Aorta (tissue), 5 donors: ENCODE measurements around the gene TNFSF8. TPM values are rescaled to one million over a fixed set of nuclear protein-coding genes. Genes with fewer than 3 reads are reported as not detected.

Source experiments
- ATAC-seq: fragments of 200-7000 bp; cut with Tn5 transposase; one replicate; pipeline ENCODE4 v1.9.1; 2022; ENCODE audit warnings: moderate library complexity; ENCODE audit not compliant: low FRiP score
- DNase-seq, 2 donors: peaks; one replicate each; pipeline ENCODE4 v3.0.0-alpha.2; 2020
- H3K27ac ChIP-seq, 2 donors: one replicate each; pipeline ENCODE4 v1.5.1; 2013; ENCODE audit warnings: low read length in 2 of 2, mild to moderate bottlenecking in 2 of 2, moderate library complexity in 2 of 2, control low read depth in 1 of 2, inconsistent platforms in 1 of 2, low read depth in 1 of 2
- H3K27me3 ChIP-seq, 2 donors: one replicate each; pipeline ENCODE4 v1.6.1; 2013; ENCODE audit warnings: control low read depth in 1 of 2, low read length in 1 of 2, mild to moderate bottlenecking in 1 of 2, moderate library complexity in 1 of 2; ENCODE audit not compliant: insufficient read depth in 2 of 2, control insufficient read depth in 1 of 2
- H3K36me3 ChIP-seq, 2 donors: one replicate each; pipeline ENCODE4 v1.6.1; 2013; ENCODE audit warnings: control low read depth in 1 of 2, low read length in 1 of 2, mild to moderate bottlenecking in 1 of 2; ENCODE audit not compliant: insufficient read depth in 2 of 2, control insufficient read depth in 1 of 2
- H3K4me1 ChIP-seq, 2 donors: one replicate each; pipeline ENCODE4 v1.6.1; 2013; ENCODE audit warnings: low read length in 2 of 2, control low read depth in 1 of 2, mild to moderate bottlenecking in 1 of 2, moderate library complexity in 1 of 2; ENCODE audit not compliant: insufficient read depth in 2 of 2, control insufficient read depth in 1 of 2
- H3K4me3 ChIP-seq, 2 donors: one replicate each; pipeline ENCODE4 v1.5.1; 2013; ENCODE audit warnings: low read length in 2 of 2, control low read depth in 1 of 2, mild to moderate bottlenecking in 1 of 2
- H3K9me3 ChIP-seq: one replicate; pipeline ENCODE4 v1.6.1; 2013; ENCODE audit warnings: mild to moderate bottlenecking, low read length; ENCODE audit not compliant: control insufficient read depth
- WGBS, 2 donors: extraction: QIAGEN DNeasy Blood & Tissue Kit; methylation state at CpG; one replicate each; pipeline ENCODE4 v1.1.7; 2013; 5-methylcytosine and 5-hydroxymethylcytosine counted together
- intact Hi-C, 2 donors: fragments of 100-400 bp; cut with DNase I; formaldehyde crosslinking; loops; one replicate each; pipeline versions ENCODE4 v1.14.2 to v1.15.0; 2022
- polyA plus RNA-seq, 2 donors: library from polyadenylated mRNA; stranded (reverse); fragments of 200-250 nt; gene quantifications; one replicate each; pipeline ENCODE4 v1.2.3, GENCODE V29; 2013
- total RNA-seq, 2 donors: library from RNA; stranded (reverse); fragmentation: NEBNext Ultra II Directional; extraction: Animal tissue kit (Norgen Biotek cat#: 25700); gene quantifications; one replicate each; pipeline ENCODE4 v1.2.1, GENCODE V29; 2021
- donor health status: healthy with polysubstance abuse.
- donor health status: Bipolar disorder and iron deficiency.
- donor health status: DM: no; HTN: no; CAD: no.
- donor health status: DM: no; HTN: no; CAD: no.
- donor health status: DM: yes; HTN: yes; CAD: no.

TNFSF8 gene
- total and polyA plus RNA-seq, 4 donors: 0.54 to 5.8 (median 3.0) TPM

DNA sequence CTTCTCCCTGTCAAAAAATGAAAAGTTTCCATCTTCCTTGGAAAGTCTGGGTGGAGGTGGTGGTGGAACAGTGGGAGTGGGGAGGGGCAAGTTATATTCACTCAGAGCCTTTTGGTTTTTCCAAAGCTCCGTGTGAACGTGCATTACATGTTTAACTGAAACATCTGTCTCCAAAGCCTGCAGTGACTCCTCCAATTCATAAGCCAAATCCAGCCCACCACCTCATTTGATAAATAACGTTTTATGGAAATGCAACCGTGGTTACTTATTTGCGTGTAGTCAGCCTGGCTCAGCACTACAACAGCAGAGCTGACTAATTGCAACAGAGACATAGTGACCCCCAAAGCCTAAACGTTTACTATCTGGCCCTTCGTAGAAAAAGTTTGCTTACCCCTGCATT, 13.9 kb downstream of the TNFSF8 start:
- DNase-seq: no peak
- H3K4me3 ChIP-seq: no peak overlapping the region
- no peak for ATAC-seq
- H3K9me3 ChIP-seq: no peaks in the 10 kb centered on the region
- no peaks in the 10 kb centered on the region for H3K36me3 ChIP-seq
- no peaks in the 10 kb centered on the region for H3K27me3 ChIP-seq
- WGBS, 2 donors: 65 to 72% methylated on average over 7 of the region's 7 CpGs
- no peaks in the 10 kb centered on the region for H3K4me1 ChIP-seq
- intact Hi-C loops: no loop called here
- H3K27ac ChIP-seq: no peak overlapping the region

GRCh38 chr9:114914139-114914538, 16.3 kb downstream of the TNFSF8 start:
- Histone ChIP-seq H3K9me3 (no peaks in the 10 kb centered on the region), H3K27ac (no peak overlapping the region), H3K4me1 (no peaks in the 10 kb centered on the region), H3K36me3 (no peaks in the 10 kb centered on the region), H3K27me3 (no peaks in the 10 kb centered on the region), H3K4me3 (no peak overlapping the region)
- DNase-seq: no peak
- ATAC-seq: no peak
- intact Hi-C loops: loop anchor here (5.0 kb wide), 3 partner anchors 98 to 232 kb away; partner anchors contain the start of gene TEX48 (in 1 of the 2)
- 48 to 82% methylated on average over 1 of the region's 1 CpG for WGBS, 2 donors

- WGBS, 2 donors: 68 to 80% methylated on average over 4 of the region's 4 CpGs
- DNase-seq: no peak
- Histone ChIP-seq H3K36me3 (no peaks in the 10 kb centered on the region), H3K27ac (no peak overlapping the region), H3K4me3 (no peak overlapping the region), H3K9me3 (no peaks in the 10 kb centered on the region), H3K4me1 (no peaks in the 10 kb centered on the region), H3K27me3 (no peaks in the 10 kb centered on the region)
- intact Hi-C loops: loop anchor here (5.0 kb wide), 3 partner anchors 99 to 231 kb away; partner anchors contain the start of gene TEX48 (in 1 of the 2)
- no peak for ATAC-seq
These were observed 16.7 kb downstream of the TNFSF8 start for GRCh38 chr9:114913656-114914055.

DNA sequence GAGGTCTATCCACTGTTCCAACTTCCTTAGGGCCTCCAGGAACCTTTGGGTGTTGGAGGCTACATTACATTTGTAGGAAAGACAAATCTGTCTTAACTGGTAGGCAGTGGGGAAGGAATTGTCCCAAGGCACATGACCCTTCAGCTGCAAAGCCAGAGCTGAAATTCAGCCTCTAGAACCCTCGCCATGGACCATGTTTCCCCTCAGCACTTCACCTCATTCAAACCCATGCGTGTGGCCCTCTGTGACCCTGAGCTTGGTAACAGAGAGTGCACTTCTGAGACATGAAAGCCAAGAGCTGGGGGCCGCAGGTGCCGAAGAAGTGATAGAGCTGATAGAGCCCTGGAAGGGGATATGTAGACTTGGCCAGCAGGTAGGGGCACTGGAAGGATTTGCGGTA, 17.2 kb downstream of the TNFSF8 start:
- intact Hi-C loops: loop anchor here (5.0 kb wide), 3 partner anchors 99 to 231 kb away; partner anchors contain the start of gene TEX48 (in 1 of the 2)
- DNase-seq (no peak), ATAC-seq (no peak)
- Histone ChIP-seq H3K36me3 (no peaks in the 10 kb centered on the region), H3K27me3 (no peaks in the 10 kb centered on the region), H3K27ac (no peak overlapping the region), H3K4me3 (no peak overlapping the region), H3K4me1 (no peaks in the 10 kb centered on the region), H3K9me3 (no peaks in the 10 kb centered on the region)
- WGBS, 2 donors: 86 to 89% methylated on average over 5 of the region's 5 CpGs

GRCh38 chr9:114911167-114911821, 19.1 kb downstream of the TNFSF8 start:
- H3K4me1 ChIP-seq: no peaks in the 10 kb centered on the region
- H3K27ac ChIP-seq: no peak overlapping the region
- no peak for DNase-seq
- ATAC-seq: no peak
- no peaks in the 10 kb centered on the region for H3K9me3 ChIP-seq
- no peaks in the 10 kb centered on the region for H3K27me3 ChIP-seq
- intact Hi-C loops: loop anchor here (2.0 to 5.0 kb wide), 5 partner anchors 101 to 229 kb away; partner anchors contain the start of gene TEX48 (in 1 of the 2)
- H3K4me3 ChIP-seq: no peak overlapping the region
- no peaks in the 10 kb centered on the region for H3K36me3 ChIP-seq
- 63 to 74% methylated on average over 2 of the region's 2 CpGs for WGBS, 2 donors

GRCh38 chr9:114910541-114910940, 19.9 kb downstream of the TNFSF8 start:
- Histone ChIP-seq H3K27ac (no peak overlapping the region), H3K4me1 (no peaks in the 10 kb centered on the region), H3K9me3 (no peaks in the 10 kb centered on the region), H3K4me3 (no peak overlapping the region), H3K27me3 (no peaks in the 10 kb centered on the region), H3K36me3 (no peaks in the 10 kb centered on the region)
- intact Hi-C loops: loop anchor here (2.0 to 5.0 kb wide), 5 partner anchors 102 to 228 kb away; partner anchors contain the start of gene TEX48 (in 1 of the 2)
- WGBS, 2 donors: 81 to 85% methylated on average over 4 of the region's 4 CpGs
- DNase-seq (no peak), ATAC-seq (no peak)

DNA sequence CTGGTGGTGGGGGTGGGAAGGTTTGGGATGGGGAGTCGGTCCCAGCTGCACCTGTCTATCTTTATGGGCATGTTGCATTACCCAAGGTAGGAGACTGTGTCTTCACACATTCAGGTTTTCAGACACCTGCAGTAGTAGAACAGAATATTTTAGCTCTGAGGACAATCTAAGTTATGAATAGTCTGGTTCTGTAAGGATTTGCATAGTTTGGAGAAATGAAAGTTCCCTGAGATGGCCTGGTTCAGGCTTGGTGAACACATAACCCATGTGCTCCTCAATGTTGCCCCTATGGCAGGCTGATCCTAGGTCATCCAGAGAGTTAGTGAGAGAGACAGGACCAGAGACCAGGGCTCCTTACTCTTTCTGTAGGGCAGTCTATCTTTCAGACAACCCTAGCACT, 20.7 kb downstream of the TNFSF8 start:
- Histone ChIP-seq H3K4me1 (no peaks in the 10 kb centered on the region), H3K9me3 (no peaks in the 10 kb centered on the region), H3K27ac (no peak overlapping the region), H3K4me3 (no peak overlapping the region), H3K36me3 (no peaks in the 10 kb centered on the region), H3K27me3 (no peaks in the 10 kb centered on the region)
- intact Hi-C loops: loop anchor here (2.0 to 10.0 kb wide), 6 partner anchors 103 to 227 kb away; partner anchors contain the start of gene TEX48 (in 2 of the 2)
- ATAC-seq (no peak), DNase-seq (no peak)
- 97 to 100% methylated on average over 1 of the region's 1 CpG for WGBS, 2 donors

GRCh38 chr9:114908805-114909448, 21.5 kb downstream of the TNFSF8 start:
- H3K36me3 ChIP-seq: no peaks in the 10 kb centered on the region
- H3K4me3 ChIP-seq: no peak overlapping the region
- no peak overlapping the region for H3K27ac ChIP-seq
- intact Hi-C loops: loop anchor here in 1 of 2 donors (10.0 kb wide), 1 partner anchor 224 kb away; the partner anchor contains the start of gene TEX48
- no peak for ATAC-seq
- H3K27me3 ChIP-seq: no peaks in the 10 kb centered on the region
- 55 to 60% methylated on average over 6 of the region's 6 CpGs for WGBS, 2 donors
- H3K4me1 ChIP-seq: no peaks in the 10 kb centered on the region
- no peaks in the 10 kb centered on the region for H3K9me3 ChIP-seq
- no peak for DNase-seq
